ENCODE results near the gene MEIS1. TPM values are rescaled to one million over a fixed set of nuclear protein-coding genes. Genes with fewer than 3 reads are reported as not detected.
"Not testable (repeated sequence)": the region's sequence is repeated elsewhere in the genome, so short reads cannot be mapped to it uniquely, and the experiment has no call there.

Gene MEIS1
- total RNA-seq, 4 donors from 2014 or later = 114 to 305 (median 181) TPM

- no peak overlapping the region for H3K4me3 ChIP-seq
Observed at GRCh38 chr2:66390811-66391210, 44.1 kb upstream of the MEIS1 start.

GRCh38 chr2:66391240-66391639, 43.7 kb upstream of the MEIS1 start:
- not testable (repeated sequence) for H3K36me3 ChIP-seq, H3K27me3 ChIP-seq, H3K4me3 ChIP-seq, H3K27ac ChIP-seq, H3K9me3 ChIP-seq, ATAC-seq, H3K4me1 ChIP-seq
- WGBS, 2 donors (ENCODE audit: low coverage in 1 of 2) = 93% methylated on average over 13 of the region's 22 CpGs; no CpG with 5 or more reads in 1 of the 2 donors

More at GRCh38 chr2:66390811-66391210, 44.1 kb upstream of the MEIS1 start:
- 96 to 97% methylated on average over 5 to 8 of the region's 9 CpGs for WGBS, 2 donors (ENCODE audit: low coverage in 1 of 2)
- TF ChIP-seq POLR2A (IDR thresholded peaks at IDR 0.05) = no peak
- TF ChIP-seq CTCF (IDR thresholded peaks at IDR 0.05) = no peak
- TF ChIP-seq POLR2AphosphoS5 (IDR thresholded peaks at IDR 0.05) = no peak
- Histone ChIP-seq H3K9me3 (no peaks in the 10 kb centered on the region), H3K4me1 (peaks cover 0 to 3% (median 0%) of the 10 kb centered on the region in 3 donors), H3K27ac (no peak overlapping the region), H3K36me3 (no peaks in the 10 kb centered on the region), H3K27me3 (no peaks in the 10 kb centered on the region)
- no peak for ATAC-seq

- peaks cover 0 to under 1% (median 0%) of the 10 kb centered on the region in 3 donors for H3K9me3 ChIP-seq
- WGBS, 2 donors (ENCODE audit: low coverage in 1 of 2) = 46 to 62% methylated on average over 4 of the region's 4 CpGs
- H3K4me1 ChIP-seq = no peaks in the 10 kb centered on the region
- TF ChIP-seq POLR2AphosphoS5 (IDR thresholded peaks at IDR 0.05) = no peak
- TF ChIP-seq POLR2A (IDR thresholded peaks at IDR 0.05) = no peak
- no peak for TF ChIP-seq CTCF (IDR thresholded peaks at IDR 0.05)
- no peak for ATAC-seq
- H3K27ac ChIP-seq = no peak overlapping the region
- no peaks in the 10 kb centered on the region for H3K27me3 ChIP-seq
- no peaks in the 10 kb centered on the region for H3K36me3 ChIP-seq
- H3K4me3 ChIP-seq = no peak overlapping the region
Observed at GRCh38 chr2:66405473-66405872, 29.5 kb upstream of the MEIS1 start.

- Histone ChIP-seq H3K27me3 (no peaks in the 10 kb centered on the region), H3K9me3 (no peaks in the 10 kb centered on the region), H3K36me3 (no peaks in the 10 kb centered on the region), H3K4me1 (no peaks in the 10 kb centered on the region), H3K27ac (no peak overlapping the region), H3K4me3 (no peak overlapping the region)
- no peak for TF ChIP-seq CTCF (IDR thresholded peaks at IDR 0.05)
- TF ChIP-seq POLR2A (IDR thresholded peaks at IDR 0.05) = no peak
- no peak for ATAC-seq
- WGBS, 2 donors (ENCODE audit: low coverage in 1 of 2) = 48 to 71% methylated on average over 2 of the region's 2 CpGs
Observed at GRCh38 chr2:66408905-66409304, 26.0 kb upstream of the MEIS1 start.

- TF ChIP-seq POLR2A (IDR thresholded peaks at IDR 0.05) (no peak), CTCF (IDR thresholded peaks at IDR 0.05) (no peak), POLR2AphosphoS5 (IDR thresholded peaks at IDR 0.05) (no peak)
- no peak overlapping the region for H3K4me3 ChIP-seq
- no peak for ATAC-seq
- H3K36me3 ChIP-seq = no peaks in the 10 kb centered on the region
- no peak overlapping the region for H3K27ac ChIP-seq
- H3K4me1 ChIP-seq = no peaks in the 10 kb centered on the region
- H3K9me3 ChIP-seq = no peaks in the 10 kb centered on the region
- H3K27me3 ChIP-seq = no peaks in the 10 kb centered on the region
- 89 to 100% methylated on average over 1 of the region's 1 CpG for WGBS, 2 donors (ENCODE audit: low coverage in 1 of 2)
Observed at GRCh38 chr2:66412874-66413273, 22.1 kb upstream of the MEIS1 start.

- no peaks in the 10 kb centered on the region for H3K27me3 ChIP-seq
- H3K36me3 ChIP-seq = no peaks in the 10 kb centered on the region
- 71 to 89% methylated on average over 1 of the region's 1 CpG for WGBS, 2 donors (ENCODE audit: low coverage in 1 of 2)
- no peaks in the 10 kb centered on the region for H3K4me1 ChIP-seq
- TF ChIP-seq EP300 (IDR thresholded peaks at IDR 0.05) = no peak
- TF ChIP-seq POLR2A (IDR thresholded peaks at IDR 0.05) = no peak
- no peak for TF ChIP-seq POLR2AphosphoS5 (IDR thresholded peaks at IDR 0.05)
- TF ChIP-seq CTCF (IDR thresholded peaks at IDR 0.05) = no peak
- no peaks in the 10 kb centered on the region for H3K9me3 ChIP-seq
- no peak overlapping the region for H3K4me3 ChIP-seq
- H3K27ac ChIP-seq = no peak overlapping the region
- ATAC-seq = no peak
Observed at GRCh38 chr2:66414896-66415295, 20.0 kb upstream of the MEIS1 start.

Measured in gastroesophageal sphincter (tissue), 4 donors.